DMS114 treated with DMSO at 0.1 percent for 48 hours (cell line): ENCODE results near the gene USP33.
"Not testable (repeated sequence)": the region's sequence is repeated elsewhere in the genome, so short reads cannot be mapped to it uniquely, and the experiment has no call there.

Experiments used
- DNase-seq: peaks from one replicate; lab custom pipeline; 2025; ENCODE audit not compliant: unreplicated experiment; lab: John Stamatoyannopoulos, UW

Gene USP33

DNA sequence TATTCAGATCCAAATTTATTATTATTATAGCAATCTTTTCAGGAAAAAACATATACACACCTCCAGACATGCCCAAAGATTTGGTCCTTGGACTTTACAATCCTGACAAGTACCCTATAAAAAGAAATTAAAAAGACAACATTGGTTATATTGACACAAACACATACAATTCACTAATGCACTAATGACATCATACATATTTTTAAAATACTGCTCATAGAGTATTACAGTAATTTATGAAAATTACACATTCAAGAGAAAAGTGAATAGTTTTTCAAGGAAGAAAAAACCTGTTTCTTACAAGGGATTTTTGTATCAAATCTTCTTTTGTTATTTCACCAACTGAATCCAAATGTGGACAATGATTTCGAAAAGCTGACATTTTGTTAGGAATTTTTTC is 18.3 kb downstream of the USP33 start:
- DNase-seq: no peak

DNA sequence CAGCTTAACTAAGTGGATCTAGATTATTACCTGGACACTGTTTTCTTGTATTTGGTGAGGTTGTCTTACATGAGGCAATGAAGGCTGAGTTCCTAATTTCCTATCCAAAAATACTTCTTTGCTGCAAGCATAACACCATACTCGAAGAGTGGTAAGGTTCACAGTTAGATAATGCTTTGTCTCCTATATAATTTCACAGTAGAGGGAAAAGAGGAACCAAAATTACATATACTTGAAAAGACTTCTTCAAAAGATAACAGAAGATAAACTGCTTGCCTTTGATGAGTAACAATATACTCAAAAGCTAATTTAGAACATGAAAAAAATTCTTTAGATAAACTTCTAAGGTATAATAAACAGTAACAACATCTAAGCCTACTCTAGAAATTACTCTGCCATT is 20.4 kb downstream of the USP33 start:
- no peak for DNase-seq

DNA sequence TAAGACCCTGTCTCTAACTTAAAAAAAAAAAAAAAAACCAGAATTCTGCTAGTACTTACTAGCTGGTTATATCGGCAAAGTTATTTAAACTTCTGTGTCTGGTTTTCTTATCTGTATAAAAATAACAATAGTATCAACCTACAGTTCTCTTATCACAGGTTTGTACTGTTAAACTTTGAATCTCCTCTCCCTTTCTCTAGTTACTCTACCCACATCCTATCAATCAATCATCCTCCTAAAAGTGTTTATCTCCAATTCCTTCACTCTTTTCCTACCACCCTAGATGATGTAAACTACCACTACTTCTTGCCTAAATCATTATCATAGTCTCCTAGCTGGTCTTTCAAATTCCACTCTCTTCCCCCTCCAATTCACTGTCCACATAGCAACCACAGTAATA is 27.6 kb downstream of the USP33 start:
- no peak for DNase-seq

DNA sequence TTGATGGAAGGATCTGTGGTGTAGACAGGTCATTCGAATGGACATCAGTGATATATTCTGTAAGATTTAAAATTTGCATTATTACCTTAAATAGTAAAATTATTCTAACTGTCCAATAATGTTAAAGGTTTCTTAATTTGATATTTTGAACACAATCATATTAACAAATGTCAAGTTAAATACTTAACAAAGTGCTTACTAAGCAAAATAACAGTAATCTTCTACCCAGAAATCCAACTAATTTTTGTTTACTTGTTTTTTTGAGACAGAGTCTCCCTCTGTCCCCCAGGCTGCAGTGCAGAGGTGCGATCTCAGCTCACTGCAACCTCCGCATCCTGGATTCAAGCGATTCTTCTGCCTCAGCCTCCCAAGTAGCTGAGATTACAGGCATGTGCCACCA is 33.9 kb downstream of the USP33 start:
- no peak for DNase-seq

DNA sequence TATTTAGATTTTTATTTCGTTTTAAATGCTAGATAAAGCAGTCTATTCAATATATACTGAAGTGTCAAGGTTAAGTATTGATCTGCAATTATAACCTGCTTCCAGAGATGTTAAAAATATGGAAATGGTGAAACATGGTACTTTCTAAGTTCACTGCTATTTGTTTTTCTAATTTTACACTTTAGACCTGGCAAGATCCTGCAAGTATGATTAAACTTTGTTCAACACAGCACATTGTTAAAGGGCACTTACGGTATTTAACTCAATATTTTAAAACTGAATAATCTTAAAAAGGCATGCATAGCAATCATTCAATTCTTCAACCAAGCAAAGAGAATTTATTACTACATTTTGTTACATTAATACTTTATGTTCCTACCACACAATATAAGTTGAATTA is 41.5 kb downstream of the USP33 start:
- DNase-seq: no peak

DNA sequence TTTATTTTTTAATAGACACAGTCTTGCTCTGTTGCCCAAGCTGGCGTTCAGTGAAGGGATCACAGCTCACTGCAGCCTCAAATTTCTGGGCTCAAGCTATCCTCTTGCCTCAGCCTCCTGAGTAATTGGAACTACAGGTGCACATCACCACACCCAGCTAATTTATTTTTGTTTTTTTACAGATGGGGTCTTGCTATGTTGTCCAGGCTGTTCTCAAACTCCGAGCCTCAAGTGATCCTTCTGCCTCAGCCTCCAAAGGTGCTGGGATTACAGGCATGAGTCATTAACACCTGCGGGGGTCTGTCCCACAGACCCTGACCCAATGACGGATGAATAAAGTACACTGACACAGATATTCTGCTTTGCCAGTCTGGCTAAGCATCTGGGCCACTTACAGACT is 43.6 kb downstream of the USP33 start:
- DNase-seq: no peak

DNA sequence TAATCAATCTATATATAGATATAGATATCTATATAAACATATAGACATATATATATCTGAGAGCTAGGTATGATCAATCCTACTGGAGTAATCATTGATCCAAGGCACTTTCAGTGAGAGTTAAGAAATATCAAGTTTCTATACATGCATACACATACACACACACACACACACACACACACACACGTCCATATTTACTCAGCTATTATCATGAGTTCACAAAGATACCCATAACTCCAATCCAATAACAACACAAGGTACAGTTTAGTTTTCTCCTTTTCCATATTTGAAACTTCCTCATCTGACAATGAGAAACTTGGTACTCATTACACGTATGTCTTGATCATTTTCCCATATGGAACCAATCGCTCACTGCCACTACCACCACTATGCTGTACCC is 49.9 kb downstream of the USP33 start:
- DNase-seq: no peak

DNA sequence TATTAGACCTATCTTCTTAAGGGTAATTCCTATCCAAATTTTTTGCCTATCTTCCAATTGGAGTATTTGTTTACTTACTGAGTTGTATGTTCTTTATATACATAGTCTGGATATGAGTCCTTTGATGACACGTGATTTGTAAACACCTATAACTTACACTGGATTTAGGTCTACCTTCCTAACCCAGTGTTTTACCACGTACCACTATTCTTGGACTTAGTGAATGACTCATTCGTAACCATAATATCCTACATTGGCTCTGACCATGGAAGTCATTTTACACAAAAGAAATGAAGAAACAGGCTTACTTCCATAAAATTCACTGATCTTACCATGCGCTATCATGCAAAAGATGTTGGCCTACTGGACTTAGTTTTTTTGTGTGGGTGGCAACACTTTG is 53.3 kb downstream of the USP33 start:
- DNase-seq: no peak

DNA sequence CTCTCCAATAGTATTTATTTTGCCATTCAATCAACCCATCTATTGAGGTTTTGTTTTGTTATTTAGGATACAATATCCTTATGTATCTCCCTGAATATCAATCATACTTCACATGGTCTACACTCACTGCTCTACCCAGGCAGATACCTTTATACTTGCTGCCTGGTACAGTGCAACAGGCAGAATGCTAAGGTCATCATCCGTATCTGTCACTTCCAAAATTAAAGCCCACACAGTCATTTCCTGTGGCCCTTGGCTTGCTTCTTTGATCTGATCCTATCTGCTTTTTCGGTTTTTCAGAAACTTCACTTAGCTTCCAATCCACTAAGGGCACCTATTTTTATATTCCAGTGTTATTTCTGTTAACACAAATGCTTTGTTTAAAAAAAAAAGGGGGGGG is 54.9 kb downstream of the USP33 start:
- no peak for DNase-seq

DNA sequence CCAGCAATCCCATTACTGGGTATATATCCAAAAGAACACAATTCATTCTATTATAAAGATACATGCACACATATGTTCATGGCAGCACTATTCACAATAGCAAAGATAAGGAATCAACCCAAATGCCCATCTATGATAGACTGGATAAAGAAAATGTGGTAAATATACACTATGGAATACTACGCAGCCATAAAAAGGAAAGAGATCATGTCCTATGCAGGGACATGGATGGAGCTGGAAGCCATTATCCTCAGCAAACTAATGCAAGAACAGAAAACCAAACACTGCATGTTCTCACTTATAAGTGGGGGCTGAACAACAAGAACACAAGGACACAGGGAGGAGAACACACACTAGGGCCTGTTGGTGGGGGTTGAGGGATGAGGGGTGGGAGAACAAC is 60.0 kb downstream of the USP33 start:
- not testable (repeated sequence) for DNase-seq

DNA sequence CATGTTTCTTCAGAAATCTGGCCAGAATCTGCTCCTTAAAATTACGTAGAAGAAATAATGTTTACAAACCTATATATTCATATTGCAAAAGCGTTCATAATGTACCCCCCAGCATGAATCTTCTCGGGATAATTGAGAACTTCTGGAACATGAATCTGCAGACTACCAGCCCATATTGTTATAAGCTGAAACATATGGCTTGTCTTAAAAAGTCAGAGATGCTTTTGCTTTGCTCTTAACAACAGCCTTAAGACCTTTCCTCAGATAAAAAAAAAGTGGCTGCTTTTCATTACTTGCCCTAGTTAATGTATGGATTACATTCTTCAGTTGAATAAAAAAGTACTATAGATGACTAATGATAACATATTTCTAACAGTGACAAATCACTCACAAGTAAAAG is 62.2 kb downstream of the USP33 start:
- DNase-seq: no peak

DNA sequence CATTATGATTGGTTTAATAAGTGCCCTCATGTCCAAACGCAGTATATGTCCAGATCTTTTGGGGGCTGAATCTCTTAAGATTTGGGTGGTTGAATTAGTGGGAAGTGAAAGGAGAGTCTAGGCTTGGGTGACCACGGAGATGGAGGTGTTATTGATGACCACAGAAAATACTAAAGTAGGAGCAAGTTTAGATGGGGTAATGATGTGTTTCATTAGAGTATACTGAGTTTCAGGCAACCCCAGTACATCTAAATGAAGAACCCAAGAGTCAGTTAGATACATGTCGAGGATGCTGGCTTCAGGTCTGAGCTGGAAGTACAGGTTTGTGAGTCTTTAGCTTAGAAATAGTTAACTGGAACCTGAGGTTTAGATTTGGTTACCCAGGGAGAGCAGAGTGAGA is 70.7 kb downstream of the USP33 start:
- DNase-seq: no peak

DNA sequence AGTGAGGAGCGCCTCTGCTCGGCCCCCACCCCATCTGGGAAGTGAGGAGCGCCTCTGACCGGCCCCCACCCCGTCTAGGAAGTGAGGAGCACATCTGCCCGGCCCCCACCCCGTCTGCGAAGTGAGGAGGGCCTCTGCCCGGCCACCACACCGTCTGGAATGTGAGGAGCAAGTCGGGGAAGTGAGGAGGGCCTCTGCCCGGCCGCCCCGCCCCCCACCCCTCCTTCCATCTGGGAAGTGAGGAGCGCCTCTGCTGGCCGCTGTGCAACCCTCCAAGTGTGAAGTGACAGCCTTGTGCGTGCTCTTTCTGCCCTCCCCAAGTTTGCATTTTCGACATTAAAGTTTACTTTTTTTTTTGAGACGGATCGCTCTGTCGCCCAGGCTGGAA is 72.1 kb downstream of the USP33 start:
- no peak for DNase-seq

DNA sequence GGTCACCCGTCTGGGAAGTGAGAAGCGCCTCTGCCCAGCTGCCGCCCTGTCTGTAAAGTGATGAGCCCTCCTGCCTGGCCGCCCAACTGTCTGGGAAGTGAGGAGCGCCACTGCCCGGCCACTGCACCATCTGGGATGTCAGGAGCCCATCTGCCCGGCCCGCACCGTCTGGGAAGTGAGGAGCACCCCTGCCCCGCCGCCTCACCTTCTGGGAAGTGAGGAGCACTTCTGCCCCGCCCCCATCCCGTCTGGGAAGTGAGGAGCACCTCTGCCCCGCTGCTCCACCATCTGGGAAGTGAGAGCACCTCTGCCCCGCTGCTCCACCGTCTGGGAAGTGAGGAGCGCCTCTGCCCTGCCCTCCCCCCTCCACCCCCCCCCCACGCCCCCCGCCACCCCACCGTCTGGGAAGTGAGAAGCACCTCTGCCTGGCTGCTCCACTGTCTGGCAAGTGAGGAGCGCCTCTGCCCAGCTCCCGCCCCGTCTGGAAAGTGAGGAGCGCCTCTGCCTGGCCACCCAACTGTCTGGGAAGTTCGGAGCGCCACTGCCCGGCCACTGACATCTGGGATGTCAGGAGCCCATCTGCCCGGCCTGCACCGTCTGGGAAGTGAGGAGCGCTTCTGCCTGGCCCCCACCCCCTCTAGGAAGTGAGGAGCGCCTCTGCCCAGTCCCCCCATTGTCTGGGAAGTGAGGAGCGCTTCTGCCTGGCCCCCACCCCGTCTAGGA is 72.7 kb downstream of the USP33 start:
- DNase-seq: no peak

DNA sequence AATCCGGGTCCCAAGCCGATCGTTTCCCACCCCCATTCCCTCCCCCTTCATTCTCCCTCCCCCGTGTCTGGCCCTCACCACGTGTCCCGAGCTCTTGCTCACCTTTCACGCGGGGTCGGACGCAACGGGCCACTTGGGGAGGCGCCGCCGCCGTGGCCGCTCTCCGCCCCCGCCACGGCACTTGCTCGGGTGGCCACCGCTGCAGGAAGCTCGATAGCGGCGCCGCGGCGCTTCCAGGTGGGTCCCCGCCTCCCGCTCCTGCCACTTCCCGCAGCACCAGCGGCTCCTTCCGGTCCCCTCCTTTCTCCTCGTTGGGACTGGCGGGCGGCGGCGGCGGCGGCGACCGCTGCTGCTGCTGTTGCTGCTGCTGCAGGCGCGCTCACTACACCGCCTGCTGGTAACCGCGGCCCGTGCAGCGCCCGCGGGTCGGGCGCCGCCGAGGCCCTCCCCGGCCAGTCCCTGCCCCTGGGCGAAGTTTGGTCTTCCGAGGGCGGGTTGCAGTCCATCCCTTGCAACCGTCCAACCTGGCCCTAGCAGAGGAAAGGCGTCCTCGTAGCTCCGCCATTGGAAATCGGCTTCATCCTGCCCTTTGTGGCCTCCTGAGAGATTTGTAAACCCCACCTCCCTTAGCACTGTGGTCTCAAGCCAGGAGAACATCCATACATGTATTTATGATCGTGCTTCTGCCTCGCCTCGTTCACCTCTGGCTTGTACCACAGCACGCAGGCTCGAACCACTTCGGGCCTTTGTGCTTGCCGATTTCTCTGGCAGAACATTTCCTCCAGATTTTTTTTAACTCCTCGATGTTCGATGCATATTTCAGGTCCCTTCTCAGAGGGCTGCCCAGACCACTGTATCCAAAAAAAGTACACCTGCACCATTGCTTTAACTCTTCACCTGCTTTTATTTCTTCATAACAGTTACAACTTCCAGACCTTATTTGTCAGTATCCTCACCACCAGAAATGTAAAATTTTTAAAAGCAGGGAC is 76.2 kb downstream of the USP33 start:
- peak; percentile 88 for DNase-seq

DNA sequence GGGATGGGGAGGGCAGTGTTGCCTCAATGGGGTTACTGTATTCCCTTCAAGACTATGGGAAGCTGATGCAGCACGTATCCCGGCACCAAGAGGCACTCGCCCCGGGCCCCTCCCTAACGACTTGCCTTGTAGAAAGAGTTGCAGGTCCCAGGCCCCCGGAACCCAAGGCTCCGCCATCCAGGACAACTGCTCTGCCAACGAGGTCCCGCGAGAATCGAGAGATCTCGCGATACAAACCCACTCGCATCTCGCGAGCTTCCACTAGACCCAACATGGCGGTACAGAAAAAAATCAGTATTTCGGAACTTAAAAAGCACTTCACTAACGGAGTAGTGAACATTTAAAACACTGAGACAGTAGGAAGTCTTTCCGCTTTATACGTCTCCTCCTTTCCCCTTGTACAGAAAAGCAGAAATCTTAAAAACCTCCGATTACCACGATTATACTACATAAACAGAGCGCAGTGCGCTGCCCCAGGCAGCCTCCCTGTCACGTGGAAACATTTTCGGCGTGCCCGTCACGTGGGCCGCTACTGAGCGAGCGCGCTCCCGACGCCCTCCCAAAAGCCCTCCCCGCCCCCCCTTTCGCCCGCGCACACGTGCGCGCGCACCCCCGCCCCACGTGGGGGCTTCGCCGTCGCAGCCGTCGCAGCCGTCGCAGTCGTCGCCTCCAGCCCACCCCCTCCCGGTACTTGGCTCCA is 77.0 kb downstream of the USP33 start, which contains the start of gene ZZZ3:
ZZZ3 (minus strand) TSS at position 199 of the 700 bp plus-strand sequence. CDS start 49,304 bp downstream, outside the sequence.
- peak; percentile 93 for DNase-seq

DNA sequence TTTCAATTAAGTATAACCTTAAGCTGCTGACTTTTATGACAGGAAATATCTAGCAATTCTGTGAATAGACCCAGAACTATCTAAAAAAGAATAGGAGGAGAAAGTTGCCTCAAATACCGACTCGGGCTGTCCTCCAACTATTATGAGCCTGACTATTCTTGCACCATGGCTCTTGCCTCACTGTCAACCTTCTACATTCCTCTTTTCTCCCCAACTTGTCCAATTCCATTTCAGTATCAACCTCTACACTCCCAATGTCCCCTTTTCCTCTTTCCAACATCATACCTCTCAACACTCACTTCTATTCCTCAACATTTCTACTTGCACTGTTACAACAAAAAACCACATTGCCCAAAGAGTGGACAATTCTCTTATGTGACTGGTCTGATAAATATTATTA is 79.5 kb downstream of the USP33 start:
- DNase-seq: no peak

DNA sequence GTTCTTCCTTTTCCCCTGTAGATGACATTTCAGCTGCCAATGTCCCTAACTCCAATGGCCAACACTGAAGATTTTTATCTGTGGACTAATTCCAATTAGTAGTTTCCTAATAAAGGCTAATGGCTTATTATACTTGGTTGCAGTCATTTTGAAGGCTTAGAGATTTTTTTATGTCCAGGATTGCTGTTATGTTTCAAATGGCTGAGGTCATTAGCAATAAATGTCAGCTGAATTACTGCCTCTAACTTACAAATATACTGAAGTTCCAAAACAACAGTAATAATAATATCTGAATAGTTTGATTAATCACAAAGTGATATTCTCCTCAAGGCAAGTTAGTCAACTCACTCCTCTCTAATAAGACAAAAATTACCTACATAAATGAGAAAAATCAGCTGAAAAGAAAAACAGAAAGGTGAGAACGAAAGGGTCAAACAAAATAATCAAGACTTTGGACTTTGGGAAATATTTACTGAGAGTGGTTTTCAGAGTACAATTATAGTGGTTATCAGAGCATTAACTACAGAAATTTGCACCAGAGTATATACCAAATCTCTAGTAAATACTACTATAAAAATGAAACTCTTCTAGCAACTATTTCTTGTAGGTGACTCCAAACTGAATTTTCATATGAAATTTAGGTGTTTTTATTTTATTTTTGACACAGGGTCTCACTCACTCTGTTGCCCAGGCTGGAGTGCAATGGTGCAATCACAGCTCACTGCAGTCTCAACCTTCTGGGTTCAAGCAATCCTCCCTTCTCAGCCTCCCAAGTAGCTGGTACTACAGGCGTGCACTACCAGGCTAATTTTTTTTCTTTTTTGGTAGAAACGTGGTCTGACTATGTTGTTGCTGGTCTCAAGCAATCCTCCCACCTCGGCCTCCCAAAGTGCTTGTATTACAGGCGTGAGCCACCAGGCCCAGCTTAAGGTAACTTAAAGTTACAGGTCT is 80.7 kb downstream of the USP33 start:
- no peak for DNase-seq

DNA sequence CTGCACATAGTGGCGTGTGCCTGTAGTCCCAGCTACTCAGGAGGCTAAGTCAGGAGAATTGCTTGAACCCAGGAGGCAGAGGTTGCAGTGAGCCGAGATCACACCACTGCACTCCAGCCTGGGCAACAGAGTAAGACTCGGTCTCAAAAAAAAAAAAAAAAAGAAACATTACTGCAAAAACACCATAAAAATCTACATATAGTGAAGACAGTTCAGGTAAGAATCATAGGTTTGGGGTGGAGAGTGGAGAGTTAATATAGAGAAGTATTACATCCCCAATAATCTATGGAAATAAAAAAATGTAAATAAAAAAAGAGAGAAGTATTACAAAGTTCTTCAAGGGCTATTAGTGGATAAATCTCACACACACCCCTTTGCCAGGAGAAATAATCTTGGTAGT is 84.8 kb downstream of the USP33 start:
- not testable (repeated sequence) for DNase-seq

DNA sequence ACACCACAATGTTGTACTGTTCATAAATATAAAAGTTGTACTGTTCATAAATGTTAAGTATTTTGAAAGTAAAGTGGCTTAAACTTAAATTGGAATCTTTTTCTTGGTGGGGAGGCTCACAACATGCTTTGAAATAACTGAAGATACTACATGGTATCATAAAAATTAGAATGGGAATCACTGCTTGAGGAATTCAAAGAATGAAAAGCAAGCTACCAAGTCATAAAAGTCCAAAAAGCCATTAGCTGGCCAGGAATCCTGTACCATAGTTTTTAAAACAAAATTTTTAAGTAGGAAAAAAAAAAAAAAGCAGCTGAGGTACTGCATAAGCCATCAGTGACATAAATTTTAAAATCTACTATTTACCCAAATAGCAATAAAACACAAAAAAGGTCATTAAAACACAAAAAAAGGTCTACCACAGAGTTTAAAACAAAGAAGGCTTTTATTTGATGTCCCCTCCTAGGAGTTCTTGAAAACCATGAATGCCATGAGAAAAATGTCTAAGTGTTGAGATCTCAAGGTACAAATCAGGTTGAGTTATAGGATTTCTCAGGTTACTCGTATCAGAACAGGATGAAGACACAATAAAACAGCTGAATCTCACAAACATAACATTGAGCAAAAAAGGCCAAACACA is 85.8 kb downstream of the USP33 start:
- DNase-seq: no peak
